Measurements from ENCODE around the gene TRIM33. TPM values are rescaled to one million over a fixed set of nuclear protein-coding genes. Genes with fewer than 3 reads are reported as not detected.
A peak's percentile ranks its signal among the peaks of the same experiment; 100 is the strongest.

TRIM33 gene
- polyA plus RNA-seq (2013, experiment 1 of 2), result 38.1 TPM
- 42.1 TPM for polyA plus RNA-seq (2013, experiment 2 of 2)

GRCh38 chr1:114511032-114511785 is at the start of gene TRIM33:
TRIM33 (minus strand) TSS chr1:114511203; CDS start chr1:114511076, 127 bp downstream.
- Histone ChIP-seq H3K4ac (ENCODE audit: low read length) (peak within 1 kb of the TSS; percentile 53), H2BK12ac (ENCODE audit: low read length) (peak within 1 kb of the TSS; percentile 93), H3K18ac (ENCODE audit: low read length) (peak within 1 kb of the TSS; percentile 99), H3K9me3 (replicated peaks in 1 of 2; ENCODE audit: control insufficient read depth in 2 of 2, insufficient read depth in 1 of 2, low read depth in 1 of 2, low read length in 2 of 2) (peaks cover 0 to 7% of the 10 kb centered on the region in 2 donors), H3K79me1 (ENCODE audit: low read depth, low read length) (peaks cover 7% of the 10 kb centered on the region), H4K91ac (ENCODE audit: low read depth, low read length, poor library complexity) (peak within 1 kb of the TSS; percentile 94), H3K27ac (replicated peaks; ENCODE audit: low read length) (peak within 1 kb of the TSS; percentile 92), H3K23ac (ENCODE audit: low read depth, low read length, poor library complexity) (peak within 1 kb of the TSS; percentile 97), H3K4me2 (ENCODE audit: insufficient read depth, low read length, poor library complexity, severe bottlenecking) (peak within 1 kb of the TSS; percentile 82), H2AFZ (ENCODE audit: low read length) (peak within 1 kb of the TSS; percentile 96), H2BK5ac (ENCODE audit: low read length) (peak within 1 kb of the TSS; percentile 97), H3K14ac (ENCODE audit: low read length) (peak within 1 kb of the TSS; percentile 92), H2AK5ac (ENCODE audit: low read depth, low read length) (peak within 1 kb of the TSS; percentile 98), H4K8ac (ENCODE audit: low read depth, low read length) (no peak within 1 kb of the TSS), H2BK120ac (ENCODE audit: low read depth, low read length) (no peak within 1 kb of the TSS), H3K9ac (ENCODE audit: low read depth, low read length, poor library complexity) (peak within 1 kb of the TSS; percentile 100), H3K4me1 (ENCODE audit: control insufficient read depth in 2 of 2, insufficient read depth in 1 of 2, low read depth in 1 of 2, low read length in 2 of 2) (peaks cover 2 to 7% of the 10 kb centered on the region in 2 donors), H3K4me3 (ENCODE audit: low read length in 2 of 2) (peak within 1 kb of the TSS; percentile 92 to 100), H2BK15ac (ENCODE audit: low read length) (no peak within 1 kb of the TSS), H3K27me3 (ENCODE audit: control insufficient read depth in 3 of 3, insufficient read depth in 3 of 3, low read depth in 1 of 3, low read length in 3 of 3) (peaks cover 0 to 2% (median 0%) of the 10 kb centered on the region in 3 experiments), H3K36me3 (replicated peaks in 1 of 2; ENCODE audit: control insufficient read depth in 2 of 2, insufficient read depth in 2 of 2, low read length in 2 of 2) (peaks cover 0 to 26% of the 10 kb centered on the region in 2 donors)
- WGBS, 2 donors (ENCODE audit: extremely low coverage in 2 of 2, insufficient read length in 2 of 2, insufficient replicate concordance in 1 of 2), result no CpG with 5 or more reads among the region's 90 CpGs
- DNase-seq (ENCODE audit: low spot score), result peak; percentile 91

GRCh38 chr1:114559356-114559755 is 48.4 kb upstream of the TRIM33 start:
- peaks cover 0 to 4% of the 10 kb centered on the region in 2 donors for H3K36me3 ChIP-seq (replicated peaks in 1 of 2; ENCODE audit: control insufficient read depth in 2 of 2, insufficient read depth in 2 of 2, low read length in 2 of 2)
- no peaks in the 10 kb centered on the region for H3K79me1 ChIP-seq (ENCODE audit: low read depth, low read length)
- H4K91ac ChIP-seq (ENCODE audit: low read depth, low read length, poor library complexity), result no peak overlapping the region
- H3K4me2 ChIP-seq (ENCODE audit: insufficient read depth, low read length, poor library complexity, severe bottlenecking), result no peak overlapping the region
- no CpG with 5 or more reads among the region's 3 CpGs for WGBS, 2 donors (ENCODE audit: extremely low coverage in 2 of 2, insufficient read length in 2 of 2, insufficient replicate concordance in 1 of 2)
- no peak overlapping the region for H3K14ac ChIP-seq (ENCODE audit: low read length)
- H3K27me3 ChIP-seq (ENCODE audit: control insufficient read depth in 3 of 3, insufficient read depth in 3 of 3, low read depth in 1 of 3, low read length in 3 of 3), result no peaks in the 10 kb centered on the region
- H3K4me1 ChIP-seq (ENCODE audit: control insufficient read depth in 2 of 2, insufficient read depth in 1 of 2, low read depth in 1 of 2, low read length in 2 of 2), result no peaks in the 10 kb centered on the region
- no peak overlapping the region for H2AFZ ChIP-seq (ENCODE audit: low read length)
- H2BK120ac ChIP-seq (ENCODE audit: low read depth, low read length), result no peak overlapping the region
- no peak overlapping the region for H2BK12ac ChIP-seq (ENCODE audit: low read length)
- H3K4ac ChIP-seq (ENCODE audit: low read length), result no peak overlapping the region
- no peak overlapping the region for H3K4me3 ChIP-seq (ENCODE audit: low read length in 2 of 2)
- no peak overlapping the region for H3K27ac ChIP-seq (replicated peaks; ENCODE audit: low read length)
- H2BK15ac ChIP-seq (ENCODE audit: low read length), result no peak overlapping the region
- H3K9ac ChIP-seq (ENCODE audit: low read depth, low read length, poor library complexity), result no peak overlapping the region
- H3K9me3 ChIP-seq (replicated peaks in 1 of 2; ENCODE audit: control insufficient read depth in 2 of 2, insufficient read depth in 1 of 2, low read depth in 1 of 2, low read length in 2 of 2), result no peaks in the 10 kb centered on the region
- no peak overlapping the region for H2BK5ac ChIP-seq (ENCODE audit: low read length)
- H3K23ac ChIP-seq (ENCODE audit: low read depth, low read length, poor library complexity), result no peak overlapping the region
- no peak for DNase-seq (ENCODE audit: low spot score)
- no peak overlapping the region for H4K8ac ChIP-seq (ENCODE audit: low read depth, low read length)
- no peak overlapping the region for H2AK5ac ChIP-seq (ENCODE audit: low read depth, low read length)
- no peak overlapping the region for H3K18ac ChIP-seq (ENCODE audit: low read length)

GRCh38 chr1:114558544-114558943 is 47.5 kb upstream of the TRIM33 start:
- no peaks in the 10 kb centered on the region for H3K4me1 ChIP-seq (ENCODE audit: control insufficient read depth in 2 of 2, insufficient read depth in 1 of 2, low read depth in 1 of 2, low read length in 2 of 2)
- H2AFZ ChIP-seq (ENCODE audit: low read length), result no peak overlapping the region
- no peak overlapping the region for H3K4me3 ChIP-seq (ENCODE audit: low read length in 2 of 2)
- H3K27ac ChIP-seq (replicated peaks; ENCODE audit: low read length), result no peak overlapping the region
- H2BK120ac ChIP-seq (ENCODE audit: low read depth, low read length), result no peak overlapping the region
- no peak overlapping the region for H3K18ac ChIP-seq (ENCODE audit: low read length)
- no CpG with 5 or more reads among the region's 1 CpG for WGBS, 2 donors (ENCODE audit: extremely low coverage in 2 of 2, insufficient read length in 2 of 2, insufficient replicate concordance in 1 of 2)
- no peak overlapping the region for H3K23ac ChIP-seq (ENCODE audit: low read depth, low read length, poor library complexity)
- H3K4ac ChIP-seq (ENCODE audit: low read length), result no peak overlapping the region
- no peak overlapping the region for H3K14ac ChIP-seq (ENCODE audit: low read length)
- no peak overlapping the region for H3K9ac ChIP-seq (ENCODE audit: low read depth, low read length, poor library complexity)
- no peaks in the 10 kb centered on the region for H3K9me3 ChIP-seq (replicated peaks in 1 of 2; ENCODE audit: control insufficient read depth in 2 of 2, insufficient read depth in 1 of 2, low read depth in 1 of 2, low read length in 2 of 2)
- H4K91ac ChIP-seq (ENCODE audit: low read depth, low read length, poor library complexity), result no peak overlapping the region
- H2BK12ac ChIP-seq (ENCODE audit: low read length), result no peak overlapping the region
- no peak overlapping the region for H2BK5ac ChIP-seq (ENCODE audit: low read length)
- DNase-seq (ENCODE audit: low spot score), result no peak
- no peak overlapping the region for H2BK15ac ChIP-seq (ENCODE audit: low read length)
- H3K27me3 ChIP-seq (ENCODE audit: control insufficient read depth in 3 of 3, insufficient read depth in 3 of 3, low read depth in 1 of 3, low read length in 3 of 3), result no peaks in the 10 kb centered on the region
- H4K8ac ChIP-seq (ENCODE audit: low read depth, low read length), result no peak overlapping the region
- H3K36me3 ChIP-seq (replicated peaks in 1 of 2; ENCODE audit: control insufficient read depth in 2 of 2, insufficient read depth in 2 of 2, low read length in 2 of 2), result no peaks in the 10 kb centered on the region
- H3K4me2 ChIP-seq (ENCODE audit: insufficient read depth, low read length, poor library complexity, severe bottlenecking), result no peak overlapping the region
- no peaks in the 10 kb centered on the region for H3K79me1 ChIP-seq (ENCODE audit: low read depth, low read length)
- H2AK5ac ChIP-seq (ENCODE audit: low read depth, low read length), result no peak overlapping the region

DNA sequence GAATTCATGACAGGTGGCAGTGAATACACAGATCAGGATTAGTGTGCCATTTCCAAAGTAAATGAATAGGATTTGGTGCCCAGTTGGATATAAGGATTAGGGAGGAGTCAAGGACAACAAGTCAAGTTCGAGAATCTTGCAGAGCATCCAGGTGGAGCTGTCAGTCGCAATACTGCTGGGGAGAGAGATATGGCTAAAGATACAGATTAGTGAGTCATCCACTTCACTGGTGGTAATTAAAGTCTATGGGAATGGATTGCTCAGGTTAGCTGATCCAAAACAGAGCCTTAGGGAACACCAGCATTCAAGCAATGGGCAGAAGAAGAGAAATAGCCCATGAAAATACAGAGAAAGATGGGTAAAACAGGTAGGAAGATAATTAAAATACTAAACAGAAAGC is 43.6 kb upstream of the TRIM33 start:
- Histone ChIP-seq H3K4me1 (ENCODE audit: control insufficient read depth in 2 of 2, insufficient read depth in 1 of 2, low read depth in 1 of 2, low read length in 2 of 2) (no peaks in the 10 kb centered on the region), H3K23ac (ENCODE audit: low read depth, low read length, poor library complexity) (no peak overlapping the region), H2BK12ac (ENCODE audit: low read length) (no peak overlapping the region), H2BK120ac (ENCODE audit: low read depth, low read length) (no peak overlapping the region), H3K27me3 (ENCODE audit: control insufficient read depth in 3 of 3, insufficient read depth in 3 of 3, low read depth in 1 of 3, low read length in 3 of 3) (peaks cover 0 to 2% (median 0%) of the 10 kb centered on the region in 3 experiments), H3K18ac (ENCODE audit: low read length) (no peak overlapping the region), H2AFZ (ENCODE audit: low read length) (no peak overlapping the region), H3K36me3 (replicated peaks in 1 of 2; ENCODE audit: control insufficient read depth in 2 of 2, insufficient read depth in 2 of 2, low read length in 2 of 2) (no peaks in the 10 kb centered on the region), H3K79me1 (ENCODE audit: low read depth, low read length) (no peaks in the 10 kb centered on the region), H3K14ac (ENCODE audit: low read length) (no peak overlapping the region), H3K9me3 (replicated peaks in 1 of 2; ENCODE audit: control insufficient read depth in 2 of 2, insufficient read depth in 1 of 2, low read depth in 1 of 2, low read length in 2 of 2) (peaks cover 0 to 3% of the 10 kb centered on the region in 2 donors), H4K91ac (ENCODE audit: low read depth, low read length, poor library complexity) (no peak overlapping the region), H3K27ac (replicated peaks; ENCODE audit: low read length) (no peak overlapping the region), H4K8ac (ENCODE audit: low read depth, low read length) (no peak overlapping the region), H2AK5ac (ENCODE audit: low read depth, low read length) (no peak overlapping the region), H2BK15ac (ENCODE audit: low read length) (no peak overlapping the region), H3K9ac (ENCODE audit: low read depth, low read length, poor library complexity) (no peak overlapping the region), H3K4me2 (ENCODE audit: insufficient read depth, low read length, poor library complexity, severe bottlenecking) (no peak overlapping the region), H3K4ac (ENCODE audit: low read length) (no peak overlapping the region), H2BK5ac (ENCODE audit: low read length) (no peak overlapping the region), H3K4me3 (ENCODE audit: low read length in 2 of 2) (no peak overlapping the region)
- DNase-seq (ENCODE audit: low spot score), result no peak
- WGBS, 2 donors (ENCODE audit: extremely low coverage in 2 of 2, insufficient read length in 2 of 2, insufficient replicate concordance in 1 of 2), result no CpG with 5 or more reads among the region's 2 CpGs

Measured in neuronal stem cell (in vitro differentiated cells).